Hepatocyte (in vitro differentiated cells): ENCODE data around the gene LAP3.

Experiments used
- EZH2 ChIP-seq: fragments of 200-600 bp; sonication (generic); IDR thresholded peaks from 2 replicates; pipeline ENCODE4 v1.6.1; 2016; ENCODE audit warnings: antibody characterized with exemption, mild to moderate bottlenecking, borderline replicate concordance
- EZH2phosphoT487 ChIP-seq: fragments of 200-600 bp; sonication (generic); IDR thresholded peaks from one replicate; pipeline ENCODE4 v1.6.1; 2018; ENCODE audit warnings: antibody characterized with exemption, mild to moderate bottlenecking, low read depth, moderate library complexity; ENCODE audit not compliant: unreplicated experiment, severe bottlenecking
- TF ChIP-seq, protein P1 (sequence below): fragments of 200-600 bp; sonication (generic); IDR thresholded peaks from 2 replicates; pipeline ENCODE4 v1.5.1; 2016; ENCODE audit warnings: antibody characterized with exemption, mild to moderate bottlenecking; ENCODE audit not compliant: poor library complexity

DNA sequence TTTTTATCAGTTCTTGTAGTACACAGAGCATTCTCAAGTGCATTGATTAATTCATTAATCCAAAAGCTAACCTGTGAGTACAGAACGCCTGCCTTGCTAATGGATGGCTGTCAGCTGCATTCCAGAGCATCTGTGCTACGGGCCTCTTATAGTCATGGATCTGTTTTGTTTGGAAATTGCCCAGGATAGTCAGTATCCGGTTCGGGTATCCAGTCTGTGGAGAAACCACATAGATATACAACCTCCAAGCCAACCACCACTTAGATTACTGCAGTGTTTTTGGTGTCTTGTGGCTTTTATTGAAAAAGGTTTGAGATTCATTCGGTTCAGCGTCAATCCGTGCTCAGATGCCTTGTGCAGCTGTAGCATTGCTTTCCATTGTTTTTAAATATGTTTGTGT, 4.0 kb downstream of the LAP3 start:
- TF ChIP-seq, protein P1, sequence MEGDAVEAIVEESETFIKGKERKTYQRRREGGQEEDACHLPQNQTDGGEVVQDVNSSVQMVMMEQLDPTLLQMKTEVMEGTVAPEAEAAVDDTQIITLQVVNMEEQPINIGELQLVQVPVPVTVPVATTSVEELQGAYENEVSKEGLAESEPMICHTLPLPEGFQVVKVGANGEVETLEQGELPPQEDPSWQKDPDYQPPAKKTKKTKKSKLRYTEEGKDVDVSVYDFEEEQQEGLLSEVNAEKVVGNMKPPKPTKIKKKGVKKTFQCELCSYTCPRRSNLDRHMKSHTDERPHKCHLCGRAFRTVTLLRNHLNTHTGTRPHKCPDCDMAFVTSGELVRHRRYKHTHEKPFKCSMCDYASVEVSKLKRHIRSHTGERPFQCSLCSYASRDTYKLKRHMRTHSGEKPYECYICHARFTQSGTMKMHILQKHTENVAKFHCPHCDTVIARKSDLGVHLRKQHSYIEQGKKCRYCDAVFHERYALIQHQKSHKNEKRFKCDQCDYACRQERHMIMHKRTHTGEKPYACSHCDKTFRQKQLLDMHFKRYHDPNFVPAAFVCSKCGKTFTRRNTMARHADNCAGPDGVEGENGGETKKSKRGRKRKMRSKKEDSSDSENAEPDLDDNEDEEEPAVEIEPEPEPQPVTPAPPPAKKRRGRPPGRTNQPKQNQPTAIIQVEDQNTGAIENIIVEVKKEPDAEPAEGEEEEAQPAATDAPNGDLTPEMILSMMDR, result no peak
- no peak for TF ChIP-seq EZH2
- TF ChIP-seq EZH2phosphoT487, result no peak
